HEK293T (cell line): Measurements from ENCODE around the gene SLC35E1.

Experiments
- CTCF ChIA-PET: fragments of 350-600 bp; formaldehyde crosslinking; extraction: SDS; loops from one replicate; lab custom pipeline; 2021; ENCODE audit warnings: antibody characterized with exemption, inconsistent platforms; lab: Yijun Ruan, JAX
- POLR2A ChIA-PET: fragments of 350-600 bp; formaldehyde crosslinking; extraction: SDS; loops from one replicate; lab custom pipeline; 2020; ENCODE audit warnings: antibody characterized with exemption, inconsistent platforms; lab: Yijun Ruan, JAX
- DNase-seq: peaks from one replicate; pipeline ENCODE4 v3.0.0; 2012; ENCODE audit warnings: mixed read lengths; ENCODE audit errors: extremely low spot score
- ARNT ChIP-seq: fragments of 450-650 bp; IDR thresholded peaks from 2 replicates; pipeline ENCODE4 v1.6.1; 2017; ENCODE audit warnings: mild to moderate bottlenecking
- BHLHE40 ChIP-seq: fragments of 450-650 bp; IDR thresholded peaks from 2 replicates; pipeline ENCODE4 v1.6.1; 2016; ENCODE audit warnings: mild to moderate bottlenecking, moderate library complexity, borderline replicate concordance
- CTBP1 ChIP-seq: fragments of 450-650 bp; IDR thresholded peaks from 2 replicates; pipeline ENCODE4 v1.6.1; 2016; ENCODE audit warnings: borderline replicate concordance
- ELF4 ChIP-seq: fragments of 450-650 bp; IDR thresholded peaks from 2 replicates; pipeline ENCODE4 v1.6.1; 2017; ENCODE audit warnings: antibody characterized with exemption
- FOXA1 ChIP-seq: fragments of 450-650 bp; IDR thresholded peaks from 2 replicates; pipeline ENCODE4 v1.6.1; 2016; ENCODE audit warnings: mild to moderate bottlenecking
- FOXK2 ChIP-seq: fragments of 450-650 bp; IDR thresholded peaks from 2 replicates; pipeline ENCODE4 v1.6.1; 2016; ENCODE audit warnings: mild to moderate bottlenecking
- FOXM1 ChIP-seq: fragments of 450-650 bp; IDR thresholded peaks from 2 replicates; pipeline ENCODE4 v1.6.1; 2017; ENCODE audit warnings: mild to moderate bottlenecking, borderline replicate concordance
- HDGF ChIP-seq: fragments of 450-650 bp; IDR thresholded peaks from 2 replicates; pipeline ENCODE4 v1.6.1; 2017; ENCODE audit warnings: antibody characterized with exemption, borderline replicate concordance
- L3MBTL2 ChIP-seq: fragments of 450-650 bp; conservative IDR thresholded peaks from 2 replicates; pipeline ENCODE4 v1.6.1; 2016; ENCODE audit warnings: mild to moderate bottlenecking
- LEF1 ChIP-seq: fragments of 450-650 bp; IDR thresholded peaks from 2 replicates; pipeline ENCODE4 v1.6.1; 2017; ENCODE audit warnings: mild to moderate bottlenecking, borderline replicate concordance
- NFRKB ChIP-seq: fragments of 450-650 bp; IDR thresholded peaks from 2 replicates; pipeline ENCODE4 v1.6.1; 2016; ENCODE audit warnings: mild to moderate bottlenecking, moderate library complexity
- SP1 ChIP-seq: fragments of 450-650 bp; IDR thresholded peaks from 2 replicates; pipeline ENCODE4 v1.6.1; 2017
- SUZ12 ChIP-seq: fragments of 450-650 bp; IDR thresholded peaks from 2 replicates; pipeline ENCODE4 v1.6.1; 2016; ENCODE audit warnings: mild to moderate bottlenecking
- TARDBP ChIP-seq: fragments of 450-650 bp; IDR thresholded peaks from 2 replicates; pipeline ENCODE4 v1.6.1; 2016
- ZNF384 ChIP-seq: fragments of 450-650 bp; IDR thresholded peaks from 2 replicates; pipeline ENCODE4 v1.6.1; 2016
- TF ChIP-seq, protein P1 (sequence below): fragments of 450-650 bp; IDR thresholded peaks from 2 replicates; pipeline ENCODE4 v1.6.1; 2016

The SLC35E1 gene

DNA sequence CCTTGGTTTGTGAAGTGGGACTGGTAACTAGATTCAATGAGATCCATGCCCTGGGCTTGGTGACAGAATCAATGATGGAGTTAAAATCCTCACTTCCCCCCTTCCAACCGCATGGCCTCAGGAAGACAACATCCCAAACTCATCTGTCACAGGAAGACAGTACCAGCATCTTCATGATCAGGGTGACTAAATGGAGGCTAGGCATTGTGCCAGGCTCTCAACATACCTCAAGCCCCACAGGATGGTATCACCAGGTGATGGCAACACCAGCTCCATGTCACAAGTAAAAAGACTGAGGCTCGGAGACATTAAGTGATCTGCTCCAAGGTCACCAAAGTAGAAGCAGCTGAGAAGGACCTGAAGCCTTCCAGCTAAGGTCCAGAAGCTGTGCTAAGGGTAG is 41.6 kb upstream of the SLC35E1 start:
- DNase-seq, result no peak
- TF ChIP-seq FOXA1, result no peak
- no peak for TF ChIP-seq BHLHE40
- no peak for TF ChIP-seq LEF1
- TF ChIP-seq FOXM1, result no peak
- no peak for TF ChIP-seq ARNT
- CTCF ChIA-PET, result no interaction called here
- POLR2A ChIA-PET, result no interaction called here

DNA sequence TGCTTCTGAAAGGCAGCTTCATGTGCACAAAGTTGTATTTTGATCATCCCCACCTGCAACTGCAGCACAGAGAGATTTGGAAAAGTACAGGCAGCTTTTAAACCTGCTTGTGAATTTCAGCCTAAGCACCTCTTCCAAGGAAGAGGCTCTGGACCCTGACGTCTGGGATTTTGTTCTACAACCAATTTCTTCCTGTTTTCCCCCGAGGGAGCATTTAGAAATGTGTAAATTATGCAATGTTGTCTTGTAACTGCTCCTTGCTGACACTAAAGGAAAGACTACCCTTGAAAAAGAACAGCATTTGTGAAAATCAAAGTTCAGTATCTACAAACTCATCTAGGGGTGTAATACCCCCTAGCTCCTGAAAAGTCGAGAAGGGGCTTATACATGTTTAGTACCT is 40.4 kb upstream of the SLC35E1 start:
- ChIA-PET CTCF (no interaction called here), POLR2A (interaction anchor here (1.7 kb wide), 1 partner anchor 16 kb away, joined by 4 read pairs; the partner anchor contains the start of gene MED26)
- DNase-seq, result no peak
- TF ChIP-seq SP1 (no peak), ARNT (no peak), SUZ12 (no peak), LEF1 (no peak), L3MBTL2 (no peak), BHLHE40 (no peak), NFRKB (no peak), CTBP1 (no peak), ZNF384 (no peak), FOXK2 (no peak)
- TF ChIP-seq, protein P1, sequence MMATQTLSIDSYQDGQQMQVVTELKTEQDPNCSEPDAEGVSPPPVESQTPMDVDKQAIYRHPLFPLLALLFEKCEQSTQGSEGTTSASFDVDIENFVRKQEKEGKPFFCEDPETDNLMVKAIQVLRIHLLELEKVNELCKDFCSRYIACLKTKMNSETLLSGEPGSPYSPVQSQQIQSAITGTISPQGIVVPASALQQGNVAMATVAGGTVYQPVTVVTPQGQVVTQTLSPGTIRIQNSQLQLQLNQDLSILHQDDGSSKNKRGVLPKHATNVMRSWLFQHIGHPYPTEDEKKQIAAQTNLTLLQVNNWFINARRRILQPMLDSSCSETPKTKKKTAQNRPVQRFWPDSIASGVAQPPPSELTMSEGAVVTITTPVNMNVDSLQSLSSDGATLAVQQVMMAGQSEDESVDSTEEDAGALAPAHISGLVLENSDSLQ, result no peak

DNA sequence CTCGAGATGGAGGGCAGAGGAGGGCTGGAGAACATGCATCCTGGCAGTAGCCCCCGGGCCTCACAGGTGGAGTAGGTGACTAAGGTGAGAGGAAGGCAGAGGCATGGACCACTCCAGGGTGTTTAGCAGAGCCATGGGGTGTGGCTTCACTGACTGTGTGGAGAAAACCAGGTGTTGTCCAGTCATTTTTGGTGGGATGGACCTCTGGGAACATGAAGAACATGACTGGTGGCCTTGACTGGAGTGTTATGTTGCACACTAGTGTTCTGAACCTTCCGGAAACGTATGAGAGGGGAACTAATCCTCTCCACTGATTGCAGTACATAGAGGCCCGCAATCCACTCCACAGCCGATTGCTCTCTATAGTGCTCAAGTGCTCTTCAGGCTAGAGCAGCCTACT is 38.9 kb upstream of the SLC35E1 start:
- ChIA-PET POLR2A (interaction anchor here (1.7 kb wide), 1 partner anchor 17 kb away, joined by 4 read pairs; the partner anchor contains the start of gene MED26), CTCF (no interaction called here)
- TF ChIP-seq SUZ12 (no peak), SP1 (no peak), FOXA1 (no peak), ELF4 (no peak), HDGF (no peak), BHLHE40 (no peak), FOXM1 (no peak), NFRKB (no peak)
- no peak for DNase-seq

DNA sequence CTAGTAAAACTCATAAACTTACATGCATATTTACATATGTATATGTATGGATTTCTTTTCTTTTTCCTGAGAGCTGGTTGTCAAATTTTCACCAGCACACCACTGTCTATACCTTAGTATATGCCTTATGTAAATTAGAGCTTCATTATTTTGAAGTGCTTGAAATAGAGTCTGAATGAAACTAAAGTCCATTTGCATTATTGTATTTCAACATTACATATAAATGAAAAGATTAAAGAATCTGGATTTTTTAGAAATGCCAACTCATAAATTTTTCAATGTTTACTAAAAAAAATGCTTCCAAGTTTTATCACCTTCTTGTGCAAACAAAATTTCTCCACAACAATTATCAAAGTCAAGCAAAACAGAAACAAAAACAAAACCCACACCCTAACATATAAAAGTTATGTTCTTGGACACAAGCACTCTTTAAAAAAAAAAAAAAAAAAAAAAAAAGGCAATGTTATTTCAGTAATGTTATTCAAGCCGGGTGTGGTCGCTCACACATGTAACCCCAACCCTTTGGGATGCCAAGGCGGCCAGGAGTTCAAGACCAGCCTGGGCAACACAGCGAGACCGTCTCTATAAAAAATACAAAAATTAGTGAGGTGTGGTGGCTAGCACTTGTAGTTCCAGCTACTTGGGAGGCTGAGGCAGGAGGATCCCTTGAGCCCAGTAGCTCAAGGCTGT is 37.4 kb upstream of the SLC35E1 start:
- ChIA-PET POLR2A (no interaction called here), CTCF (no interaction called here)
- no peak for DNase-seq
- TF ChIP-seq SUZ12 (no peak), ZNF384 (peak; percentile 56)

DNA sequence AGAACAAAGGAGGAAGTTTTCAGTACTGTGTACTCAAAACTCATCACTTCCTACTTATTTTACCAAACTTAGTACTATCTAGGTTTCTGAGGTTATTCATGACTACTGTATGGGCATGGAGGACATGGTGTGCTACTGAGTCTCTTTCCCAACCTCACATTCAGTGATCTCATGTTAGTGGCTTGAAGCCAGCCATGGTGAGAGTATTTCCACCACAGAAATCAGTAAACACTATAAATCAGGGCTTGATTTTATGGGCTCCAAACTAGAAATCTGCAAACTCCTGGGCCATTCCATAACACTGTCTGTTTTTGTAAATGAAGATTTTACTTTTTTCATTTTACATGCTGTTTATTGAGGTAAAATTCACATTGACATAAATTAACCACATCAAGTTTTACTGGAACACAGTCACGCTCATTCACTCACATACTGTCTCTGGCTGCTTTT is 36.1 kb upstream of the SLC35E1 start:
- no peak for DNase-seq
- TF ChIP-seq, protein P1, result peak; percentile 61
- TF ChIP-seq HDGF, result no peak
- 0 out of 2 replicates have a peak, but pooled peaks have one; percentile 32 for TF ChIP-seq ARNT
- ChIA-PET POLR2A (interaction anchor here (1.0 kb wide), 1 partner anchor 21 kb away, joined by 3 read pairs; no protein-coding TSS in a partner anchor), CTCF (no interaction called here)

DNA sequence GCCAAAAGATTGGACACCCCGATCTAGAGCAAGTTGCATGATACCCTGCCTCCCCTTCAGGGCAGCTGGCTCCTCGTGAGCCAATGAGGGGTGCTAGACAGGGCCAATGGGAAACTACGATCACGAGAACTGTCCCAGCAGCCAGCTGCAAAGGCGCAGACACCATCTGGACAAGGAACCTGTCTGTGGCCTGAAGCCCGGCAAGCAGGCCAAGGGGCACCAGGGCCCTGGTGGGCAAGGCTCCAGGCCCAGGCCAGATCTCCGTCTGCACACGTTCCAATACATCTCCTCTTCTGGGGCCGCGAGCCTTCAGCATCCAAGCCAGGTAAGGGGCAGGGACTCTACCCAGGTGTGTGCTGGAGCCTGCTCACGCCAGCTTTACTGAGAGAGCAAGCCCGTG is 35.6 kb upstream of the SLC35E1 start:
- ChIA-PET CTCF (no interaction called here), POLR2A (interaction anchor here (1.0 kb wide), 1 partner anchor 21 kb away, joined by 3 read pairs; no protein-coding TSS in a partner anchor)
- DNase-seq, result no peak
- no peak for TF ChIP-seq L3MBTL2
- TF ChIP-seq NFRKB, result no peak
- TF ChIP-seq TARDBP, result no peak
- TF ChIP-seq BHLHE40, result no peak
- no peak for TF ChIP-seq FOXA1
- TF ChIP-seq HDGF, result no peak
- TF ChIP-seq ELF4, result no peak
- TF ChIP-seq ARNT, result no peak

DNA sequence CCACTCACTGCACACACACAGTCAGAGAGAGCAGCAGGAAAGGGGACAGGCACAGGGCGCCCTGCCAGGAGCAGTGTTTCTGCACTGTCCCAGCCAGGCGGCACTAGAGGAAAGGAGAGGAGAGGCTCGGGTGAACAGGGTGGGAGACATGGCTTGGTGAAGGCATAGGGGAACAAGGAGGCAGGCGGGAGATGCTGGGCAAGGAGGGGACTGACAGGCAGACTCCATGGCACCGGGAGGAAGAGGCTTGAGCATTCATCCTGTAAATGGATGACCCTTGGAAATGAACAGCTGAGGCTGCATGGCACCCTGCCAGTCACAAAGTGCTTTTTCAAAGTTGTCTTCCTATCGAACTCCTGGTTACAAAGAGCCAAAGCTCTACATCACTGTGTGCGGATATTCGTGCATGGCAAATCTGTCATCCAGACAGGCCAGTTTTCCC is 33.4 kb upstream of the SLC35E1 start:
- CTCF ChIA-PET, result no interaction called here

More for the DNA sequence above, 33.4 kb upstream of the SLC35E1 start:
- DNase-seq, result no peak
- TF ChIP-seq HDGF (no peak), ZNF384 (no peak), BHLHE40 (no peak), FOXK2 (no peak), LEF1 (no peak), FOXM1 (no peak), CTBP1 (no peak), FOXA1 (no peak), NFRKB (no peak)
- TF ChIP-seq, protein P1, result no peak
- POLR2A ChIA-PET, result no interaction called here
